DOHH2 (cell line): Measurements from ENCODE around the gene ACTA2.

Experiments used
- H3F3A ChIP-seq: fragments of 200-600 bp; sonication (generic), shearing (Covaris generic); 2 replicates; pipeline ENCODE4 v1.6.0; 2016; ENCODE audit warnings: antibody characterized with exemption, mild to moderate bottlenecking; ENCODE audit not compliant: control insufficient read depth, insufficient read depth
- H3K27ac ChIP-seq: fragments of 200-600 bp; sonication (generic); 2 replicates; pipeline ENCODE4 v1.5.1; 2014; ENCODE audit warnings: low read depth, mild to moderate bottlenecking, low read length, moderate library complexity
- H3K27me3 ChIP-seq: fragments of 200-600 bp; sonication (generic); 2 replicates; pipeline ENCODE4 v1.6.1; 2014; ENCODE audit warnings: mild to moderate bottlenecking, low read length, mixed read lengths; ENCODE audit not compliant: control insufficient read depth
- H3K36me3 ChIP-seq: fragments of 200-600 bp; sonication (generic); 2 replicates; pipeline ENCODE4 v1.6.1; 2014; ENCODE audit warnings: mild to moderate bottlenecking, low read length, moderate library complexity, mixed read lengths; ENCODE audit not compliant: control insufficient read depth
- H3K4me1 ChIP-seq: fragments of 200-600 bp; sonication (generic); 2 replicates; pipeline ENCODE4 v1.6.1; 2014; ENCODE audit warnings: mild to moderate bottlenecking, low read length, mixed read lengths; ENCODE audit not compliant: control insufficient read depth
- H3K4me2 ChIP-seq: fragments of 200-600 bp; sonication (generic); 2 replicates; pipeline ENCODE4 v1.6.0; 2014; ENCODE audit warnings: mild to moderate bottlenecking, low read length, moderate library complexity
- H3K4me3 ChIP-seq: fragments of 200-600 bp; sonication (generic); 2 replicates; pipeline ENCODE4 v1.5.1; 2014; ENCODE audit warnings: mild to moderate bottlenecking, low read length, mixed read lengths
- H3K79me2 ChIP-seq: fragments of 200-600 bp; sonication (generic); 2 replicates; pipeline ENCODE4 v1.6.1; 2014; ENCODE audit warnings: mild to moderate bottlenecking, low read length, mixed read lengths; ENCODE audit not compliant: control insufficient read depth
- H3K9me2 ChIP-seq: fragments of 200-600 bp; sonication (generic); replicated peaks from 2 replicates; pipeline ENCODE4 v1.6.1; 2014; ENCODE audit warnings: mild to moderate bottlenecking, low read length, mixed read lengths; ENCODE audit not compliant: control insufficient read depth
- H3K9me3 ChIP-seq: fragments of 200-600 bp; sonication (generic); 2 replicates; pipeline ENCODE4 v1.6.1; 2014; ENCODE audit warnings: antibody characterized with exemption, low read length, mixed read lengths; ENCODE audit not compliant: control insufficient read depth, insufficient read depth
- H4K20me1 ChIP-seq: fragments of 200-600 bp; sonication (generic); 2 replicates; pipeline ENCODE4 v1.6.0; 2014; ENCODE audit warnings: low read depth, mild to moderate bottlenecking, antibody characterized with exemption, low read length, moderate library complexity; ENCODE audit not compliant: control insufficient read depth, insufficient read depth
- EZH2phosphoT487 ChIP-seq: fragments of 200-600 bp; sonication (generic); IDR thresholded peaks from 2 replicates; pipeline ENCODE4 v1.6.1; 2017; ENCODE audit warnings: borderline replicate concordance, mild to moderate bottlenecking, antibody characterized with exemption, low read length, moderate library complexity, mixed read lengths
- TF ChIP-seq, protein P1 (sequence below): fragments of 200-600 bp; sonication (generic); IDR thresholded peaks from one replicate; pipeline ENCODE4 v1.5.1; 2014; ENCODE audit warnings: antibody characterized with exemption, mild to moderate bottlenecking, low read depth, low read length; ENCODE audit not compliant: poor library complexity, severe bottlenecking

The ACTA2 gene

DNA sequence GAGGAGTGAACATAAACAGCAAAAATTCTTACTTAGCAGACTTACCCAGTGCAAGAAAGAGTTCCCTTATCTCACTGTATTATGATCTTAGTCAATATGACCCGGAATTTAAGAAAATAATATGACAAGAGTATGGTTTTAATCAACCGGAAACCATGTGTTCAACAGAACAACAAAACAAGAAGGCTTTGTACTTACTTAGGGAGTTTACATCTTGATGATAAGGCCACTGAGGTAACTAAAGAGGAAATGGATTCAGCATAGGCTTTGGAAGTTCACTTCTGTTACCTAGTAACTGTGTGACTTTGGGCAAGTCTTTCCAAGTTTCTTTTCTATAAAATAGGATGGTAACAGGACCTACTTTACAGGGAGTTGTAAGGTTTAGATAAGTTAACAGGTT lies 30.6 kb upstream of the ACTA2 start:
- Histone ChIP-seq H3K4me1 (peaks cover 6% of the 10 kb centered on the region; the same call in 1 of the 2 replicates), H3K27ac (no peak overlapping the region), H3F3A (peaks cover 13% of the 10 kb centered on the region), H4K20me1 (no peaks in the 10 kb centered on the region), H3K4me2 (no peak overlapping the region), H3K36me3 (no peaks in the 10 kb centered on the region), H3K9me3 (peaks cover 16% of the 10 kb centered on the region; the same call in 1 of the 2 replicates), H3K4me3 (no peak overlapping the region), H3K9me2 (no peaks in the 10 kb centered on the region), H3K27me3 (no peaks in the 10 kb centered on the region), H3K79me2 (no peaks in the 10 kb centered on the region)
- TF ChIP-seq EZH2phosphoT487: no peak
- TF ChIP-seq, protein P1, sequence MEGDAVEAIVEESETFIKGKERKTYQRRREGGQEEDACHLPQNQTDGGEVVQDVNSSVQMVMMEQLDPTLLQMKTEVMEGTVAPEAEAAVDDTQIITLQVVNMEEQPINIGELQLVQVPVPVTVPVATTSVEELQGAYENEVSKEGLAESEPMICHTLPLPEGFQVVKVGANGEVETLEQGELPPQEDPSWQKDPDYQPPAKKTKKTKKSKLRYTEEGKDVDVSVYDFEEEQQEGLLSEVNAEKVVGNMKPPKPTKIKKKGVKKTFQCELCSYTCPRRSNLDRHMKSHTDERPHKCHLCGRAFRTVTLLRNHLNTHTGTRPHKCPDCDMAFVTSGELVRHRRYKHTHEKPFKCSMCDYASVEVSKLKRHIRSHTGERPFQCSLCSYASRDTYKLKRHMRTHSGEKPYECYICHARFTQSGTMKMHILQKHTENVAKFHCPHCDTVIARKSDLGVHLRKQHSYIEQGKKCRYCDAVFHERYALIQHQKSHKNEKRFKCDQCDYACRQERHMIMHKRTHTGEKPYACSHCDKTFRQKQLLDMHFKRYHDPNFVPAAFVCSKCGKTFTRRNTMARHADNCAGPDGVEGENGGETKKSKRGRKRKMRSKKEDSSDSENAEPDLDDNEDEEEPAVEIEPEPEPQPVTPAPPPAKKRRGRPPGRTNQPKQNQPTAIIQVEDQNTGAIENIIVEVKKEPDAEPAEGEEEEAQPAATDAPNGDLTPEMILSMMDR: no peak

DNA sequence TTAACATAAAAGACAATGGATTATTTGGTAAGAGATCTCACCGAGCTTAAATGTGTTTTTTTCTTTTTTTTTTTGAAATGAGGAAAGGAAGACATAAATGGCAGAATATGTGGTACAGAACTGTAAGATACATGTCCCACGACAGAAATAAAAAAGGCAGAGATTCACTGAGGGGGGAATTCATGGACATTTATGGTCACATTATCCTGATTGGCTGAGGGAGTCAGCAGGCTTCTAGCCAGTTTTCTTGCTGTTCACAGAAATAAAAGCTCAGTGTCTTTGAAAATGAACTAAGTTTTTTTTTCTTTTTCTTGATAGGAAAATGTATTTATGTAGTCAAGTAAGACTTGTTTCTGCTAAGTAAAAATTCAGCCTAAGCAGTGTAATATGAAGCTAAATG lies 29.8 kb upstream of the ACTA2 start:
- H3K4me1 ChIP-seq: peaks cover 6% of the 10 kb centered on the region; the same call in 1 of the 2 replicates
- H3K27ac ChIP-seq: no peak overlapping the region
- H3K27me3 ChIP-seq: no peaks in the 10 kb centered on the region
- TF ChIP-seq, protein P1: no peak
- TF ChIP-seq EZH2phosphoT487: no peak
- no peaks in the 10 kb centered on the region for H3K36me3 ChIP-seq
- peaks cover 11% of the 10 kb centered on the region; the same call in 1 of the 2 replicates for H3K9me3 ChIP-seq
- no peak overlapping the region for H3K4me3 ChIP-seq
- no peaks in the 10 kb centered on the region for H3K79me2 ChIP-seq
- no peaks in the 10 kb centered on the region for H3K9me2 ChIP-seq
- H3K4me2 ChIP-seq: no peak overlapping the region
- H3F3A ChIP-seq: peaks cover 13% of the 10 kb centered on the region
- H4K20me1 ChIP-seq: no peaks in the 10 kb centered on the region

DNA sequence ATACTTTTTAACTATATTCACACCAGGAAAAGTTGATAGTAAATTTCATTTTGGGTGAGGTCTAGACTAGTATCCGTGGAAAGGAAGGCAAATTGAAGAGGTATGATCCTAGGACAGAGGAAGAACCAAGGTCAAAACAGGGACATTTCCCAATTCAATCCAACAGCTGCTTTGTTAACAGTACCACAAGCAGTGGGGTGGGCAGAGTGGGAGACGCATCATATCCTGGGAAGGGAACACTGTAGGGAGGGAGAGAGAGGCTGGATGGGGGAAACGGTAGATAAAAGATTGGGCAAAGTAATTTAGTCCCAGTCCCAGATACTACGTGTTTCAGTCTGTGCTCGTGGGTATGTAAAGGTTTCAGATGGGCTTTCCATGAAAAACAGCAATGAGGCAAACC lies 28.9 kb upstream of the ACTA2 start:
- Histone ChIP-seq H3K9me3 (peaks cover 4% of the 10 kb centered on the region; the same call in 1 of the 2 replicates), H3F3A (peaks cover 4% of the 10 kb centered on the region)

More for the DNA sequence above, 28.9 kb upstream of the ACTA2 start:
- Histone ChIP-seq H4K20me1 (no peaks in the 10 kb centered on the region), H3K27me3 (no peaks in the 10 kb centered on the region), H3K4me3 (no peak overlapping the region), H3K79me2 (no peaks in the 10 kb centered on the region), H3K36me3 (no peaks in the 10 kb centered on the region), H3K4me2 (no peak overlapping the region), H3K9me2 (no peaks in the 10 kb centered on the region), H3K4me1 (peaks cover 2% of the 10 kb centered on the region; the same call in 1 of the 2 replicates), H3K27ac (no peak overlapping the region)
- no peak for TF ChIP-seq EZH2phosphoT487
- TF ChIP-seq, protein P1: no peak
